ENCODE measurements around the gene GPSM1.

The GPSM1 gene

GRCh38 chr9:136397643-136398042, 70.3 kb downstream of the GPSM1 start:
- Histone ChIP-seq H3K27me3 (ENCODE audit: control insufficient read depth, insufficient read depth, low read length, poor library complexity, severe bottlenecking) (no peaks in the 10 kb centered on the region), H3K9me3 (ENCODE audit: control insufficient read depth, low read length) (no peaks in the 10 kb centered on the region), H3K4me1 (ENCODE audit: control insufficient read depth, insufficient read depth, low read length) (no peaks in the 10 kb centered on the region), H3K4me3 (ENCODE audit: insufficient read depth, low read depth, low read length) (no peak overlapping the region), H3K36me3 (ENCODE audit: control insufficient read depth, insufficient read depth, low read length) (peaks cover 27% of the 10 kb centered on the region), H3K27ac (ENCODE audit: insufficient read depth, low read depth, low read length, poor library complexity, severe bottlenecking) (no peak overlapping the region)
- 91 to 95% methylated on average over 6 of the region's 6 CpGs for WGBS, 2 experiments

GRCh38 chr9:136398286-136398685, 70.9 kb downstream of the GPSM1 start:
- no peaks in the 10 kb centered on the region for H3K9me3 ChIP-seq (ENCODE audit: control insufficient read depth, low read length)
- no peak overlapping the region for H3K27ac ChIP-seq (ENCODE audit: insufficient read depth, low read depth, low read length, poor library complexity, severe bottlenecking)
- no peaks in the 10 kb centered on the region for H3K27me3 ChIP-seq (ENCODE audit: control insufficient read depth, insufficient read depth, low read length, poor library complexity, severe bottlenecking)
- H3K4me3 ChIP-seq (ENCODE audit: insufficient read depth, low read depth, low read length) = no peak overlapping the region
- peaks cover 27% of the 10 kb centered on the region for H3K36me3 ChIP-seq (ENCODE audit: control insufficient read depth, insufficient read depth, low read length)
- WGBS, 2 experiments = 95 to 96% methylated on average over 12 of the region's 12 CpGs
- H3K4me1 ChIP-seq (ENCODE audit: control insufficient read depth, insufficient read depth, low read length) = no peaks in the 10 kb centered on the region

GRCh38 chr9:136399176-136400037, 72.1 kb downstream of the GPSM1 start:
- H3K4me3 ChIP-seq (ENCODE audit: insufficient read depth, low read depth, low read length) = peak overlapping the region; percentile 84
- peaks cover 31% of the 10 kb centered on the region for H3K36me3 ChIP-seq (ENCODE audit: control insufficient read depth, insufficient read depth, low read length)
- no peaks in the 10 kb centered on the region for H3K4me1 ChIP-seq (ENCODE audit: control insufficient read depth, insufficient read depth, low read length)
- H3K27me3 ChIP-seq (ENCODE audit: control insufficient read depth, insufficient read depth, low read length, poor library complexity, severe bottlenecking) = no peaks in the 10 kb centered on the region
- WGBS, 2 experiments = 3 to 6% methylated on average over 67 of the region's 67 CpGs
- H3K9me3 ChIP-seq (ENCODE audit: control insufficient read depth, low read length) = no peaks in the 10 kb centered on the region
- H3K27ac ChIP-seq (ENCODE audit: insufficient read depth, low read depth, low read length, poor library complexity, severe bottlenecking) = no peak overlapping the region

- Histone ChIP-seq H3K4me1 (ENCODE audit: control insufficient read depth, insufficient read depth, low read length) (no peaks in the 10 kb centered on the region), H3K4me3 (ENCODE audit: insufficient read depth, low read depth, low read length) (peak within 1 kb of the TSS; percentile 84), H3K9me3 (ENCODE audit: control insufficient read depth, low read length) (no peaks in the 10 kb centered on the region), H3K27me3 (ENCODE audit: control insufficient read depth, insufficient read depth, low read length, poor library complexity, severe bottlenecking) (no peaks in the 10 kb centered on the region), H3K36me3 (ENCODE audit: control insufficient read depth, insufficient read depth, low read length) (peaks cover 29% of the 10 kb centered on the region), H3K27ac (ENCODE audit: insufficient read depth, low read depth, low read length, poor library complexity, severe bottlenecking) (no peak within 1 kb of the TSS)
- 16 to 17% methylated on average over 71 of the region's 71 CpGs for WGBS, 2 experiments
Observed at GRCh38 chr9:136400038-136400834, 72.9 kb downstream of the GPSM1 start, which contains the start of gene SNAPC4. SNAPC4 (minus strand) TSS chr9:136400170; CDS start chr9:136398428, 1,742 bp downstream.

GRCh38 chr9:136401173-136401922, 74.0 kb downstream of the GPSM1 start:
- H3K27me3 ChIP-seq (ENCODE audit: control insufficient read depth, insufficient read depth, low read length, poor library complexity, severe bottlenecking) = no peaks in the 10 kb centered on the region
- H3K4me3 ChIP-seq (ENCODE audit: insufficient read depth, low read depth, low read length) = no peak overlapping the region
- no peak overlapping the region for H3K27ac ChIP-seq (ENCODE audit: insufficient read depth, low read depth, low read length, poor library complexity, severe bottlenecking)
- 93 to 96% methylated on average over 18 of the region's 18 CpGs for WGBS, 2 experiments
- no peaks in the 10 kb centered on the region for H3K4me1 ChIP-seq (ENCODE audit: control insufficient read depth, insufficient read depth, low read length)
- peaks cover 17% of the 10 kb centered on the region for H3K36me3 ChIP-seq (ENCODE audit: control insufficient read depth, insufficient read depth, low read length)
- H3K9me3 ChIP-seq (ENCODE audit: control insufficient read depth, low read length) = no peaks in the 10 kb centered on the region

GRCh38 chr9:136402067-136402466, 74.7 kb downstream of the GPSM1 start:
- H3K9me3 ChIP-seq (ENCODE audit: control insufficient read depth, low read length) = no peaks in the 10 kb centered on the region
- peak overlapping the region; percentile 8 for H3K27ac ChIP-seq (ENCODE audit: insufficient read depth, low read depth, low read length, poor library complexity, severe bottlenecking)
- no peak overlapping the region for H3K4me3 ChIP-seq (ENCODE audit: insufficient read depth, low read depth, low read length)
- H3K36me3 ChIP-seq (ENCODE audit: control insufficient read depth, insufficient read depth, low read length) = peaks cover 21% of the 10 kb centered on the region
- no peaks in the 10 kb centered on the region for H3K27me3 ChIP-seq (ENCODE audit: control insufficient read depth, insufficient read depth, low read length, poor library complexity, severe bottlenecking)
- 93 to 94% methylated on average over 13 of the region's 13 CpGs for WGBS, 2 experiments
- no peaks in the 10 kb centered on the region for H3K4me1 ChIP-seq (ENCODE audit: control insufficient read depth, insufficient read depth, low read length)

GRCh38 chr9:136403538-136403914, 76.2 kb downstream of the GPSM1 start:
- WGBS, 2 experiments = 93 to 97% methylated on average over 5 of the region's 5 CpGs
- Histone ChIP-seq H3K36me3 (ENCODE audit: control insufficient read depth, insufficient read depth, low read length) (peaks cover 23% of the 10 kb centered on the region), H3K27ac (ENCODE audit: insufficient read depth, low read depth, low read length, poor library complexity, severe bottlenecking) (no peak overlapping the region), H3K9me3 (ENCODE audit: control insufficient read depth, low read length) (no peaks in the 10 kb centered on the region), H3K4me1 (ENCODE audit: control insufficient read depth, insufficient read depth, low read length) (no peaks in the 10 kb centered on the region), H3K27me3 (ENCODE audit: control insufficient read depth, insufficient read depth, low read length, poor library complexity, severe bottlenecking) (no peaks in the 10 kb centered on the region), H3K4me3 (ENCODE audit: insufficient read depth, low read depth, low read length) (no peak overlapping the region)

GRCh38 chr9:136403915-136404800, 76.8 kb downstream of the GPSM1 start:
- WGBS, 2 experiments = 95 to 96% methylated on average over 32 of the region's 32 CpGs
- Histone ChIP-seq H3K27me3 (ENCODE audit: control insufficient read depth, insufficient read depth, low read length, poor library complexity, severe bottlenecking) (no peaks in the 10 kb centered on the region), H3K27ac (ENCODE audit: insufficient read depth, low read depth, low read length, poor library complexity, severe bottlenecking) (no peak overlapping the region), H3K36me3 (ENCODE audit: control insufficient read depth, insufficient read depth, low read length) (peaks cover 23% of the 10 kb centered on the region), H3K4me1 (ENCODE audit: control insufficient read depth, insufficient read depth, low read length) (no peaks in the 10 kb centered on the region), H3K4me3 (ENCODE audit: insufficient read depth, low read depth, low read length) (no peak overlapping the region), H3K9me3 (ENCODE audit: control insufficient read depth, low read length) (no peaks in the 10 kb centered on the region)

- H3K4me3 ChIP-seq (ENCODE audit: insufficient read depth, low read depth, low read length) = no peak overlapping the region
Observed at GRCh38 chr9:136404801-136405136, 77.4 kb downstream of the GPSM1 start.

More at GRCh38 chr9:136404801-136405136, 77.4 kb downstream of the GPSM1 start:
- peaks cover 5% of the 10 kb centered on the region for H3K4me1 ChIP-seq (ENCODE audit: control insufficient read depth, insufficient read depth, low read length)
- 94 to 95% methylated on average over 14 of the region's 14 CpGs for WGBS, 2 experiments
- no peaks in the 10 kb centered on the region for H3K27me3 ChIP-seq (ENCODE audit: control insufficient read depth, insufficient read depth, low read length, poor library complexity, severe bottlenecking)
- H3K9me3 ChIP-seq (ENCODE audit: control insufficient read depth, low read length) = no peaks in the 10 kb centered on the region
- peaks cover 23% of the 10 kb centered on the region for H3K36me3 ChIP-seq (ENCODE audit: control insufficient read depth, insufficient read depth, low read length)
- H3K27ac ChIP-seq (ENCODE audit: insufficient read depth, low read depth, low read length, poor library complexity, severe bottlenecking) = no peak overlapping the region

Measured in ectodermal cell (in vitro differentiated cells).